Epithelial cell of proximal tubule (primary cell): ENCODE data around the gene MMP23B. TPM values are rescaled to one million over a fixed set of nuclear protein-coding genes. Genes with fewer than 3 reads are reported as not detected.
A peak's percentile ranks its signal among the peaks of the same experiment; 100 is the strongest.
"Not testable (repeated sequence)": the region's sequence is repeated elsewhere in the genome, so short reads cannot be mapped to it uniquely, and the experiment has no call there.

Experiments used
- DNase-seq: peaks from one replicate; pipeline ENCODE4 v3.0.0-alpha.2; 2011; ENCODE audit warnings: low read depth
- H3K4me3 ChIP-seq: 2 replicates; pipeline ENCODE4 v1.5.1; 2011; ENCODE audit warnings: low read depth, mild to moderate bottlenecking, low read length
- total RNA-seq: library from RNA; depleted of rRNA; stranded (reverse); fragments of >200 nt; gene quantifications from 2 replicates; pipeline ENCODE4 v1.2.3, GENCODE V29; 2015
- TF ChIP-seq, protein P1 (sequence below): conservative IDR thresholded peaks from 2 replicates; pipeline ENCODE4 v1.5.1; 2012; ENCODE audit warnings: low read depth, mild to moderate bottlenecking, low read length

The MMP23B gene
- total RNA-seq, 1 donor from 2014 or later: 15.0 TPM

DNA sequence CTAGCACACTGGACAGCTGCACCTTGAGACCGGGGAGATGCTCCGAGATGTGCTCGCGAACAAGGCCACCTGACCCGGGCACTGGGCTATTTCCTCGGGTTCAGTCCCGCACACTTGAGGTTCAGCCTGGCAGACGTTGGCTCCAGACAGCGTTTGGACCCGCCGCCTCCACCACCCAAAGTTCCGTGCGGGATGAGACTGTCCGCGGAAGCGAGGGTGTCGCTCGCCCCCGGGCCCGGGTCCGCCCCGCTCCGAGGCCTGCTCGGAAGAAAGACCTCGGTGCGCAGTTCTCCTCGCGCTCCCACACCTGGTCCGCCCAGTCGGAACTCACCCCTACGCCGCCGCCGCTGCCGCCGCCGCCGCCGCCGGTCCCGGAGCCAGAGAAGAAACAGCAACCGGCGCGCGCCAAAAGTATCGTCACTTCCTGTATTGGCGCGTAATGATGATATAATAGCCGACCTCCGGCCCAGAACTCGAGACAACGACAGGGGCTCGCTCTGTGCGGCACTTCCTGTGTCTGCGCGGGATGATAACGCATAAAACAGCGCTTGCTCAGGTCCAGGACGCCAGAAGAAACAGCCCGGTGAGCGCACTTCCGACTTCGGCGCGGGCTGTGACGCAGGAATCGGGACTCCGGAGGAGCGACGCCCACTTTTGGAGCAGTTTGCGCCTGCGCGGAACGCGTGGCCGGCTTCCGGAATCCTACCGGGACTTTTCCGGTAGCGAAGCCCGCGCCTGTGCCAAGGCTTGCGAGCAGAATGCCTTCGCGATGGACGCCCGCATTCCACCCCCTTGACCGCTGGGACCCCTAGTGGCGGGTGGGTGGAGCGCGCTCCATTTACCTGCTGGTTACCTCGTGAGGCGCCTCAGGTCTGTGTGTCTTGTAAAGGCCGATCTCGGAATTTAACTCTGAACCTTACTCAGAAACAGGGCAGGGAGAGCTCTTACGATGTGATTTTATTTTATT is 26.9 kb downstream of the MMP23B start, which contains the start of gene CDK11B:
Gene CDK11B (minus strand): TSS at position 422 of the 967 bp plus-strand sequence. CDS start 1,519 bp downstream, outside the sequence.
- TF ChIP-seq, protein P1, sequence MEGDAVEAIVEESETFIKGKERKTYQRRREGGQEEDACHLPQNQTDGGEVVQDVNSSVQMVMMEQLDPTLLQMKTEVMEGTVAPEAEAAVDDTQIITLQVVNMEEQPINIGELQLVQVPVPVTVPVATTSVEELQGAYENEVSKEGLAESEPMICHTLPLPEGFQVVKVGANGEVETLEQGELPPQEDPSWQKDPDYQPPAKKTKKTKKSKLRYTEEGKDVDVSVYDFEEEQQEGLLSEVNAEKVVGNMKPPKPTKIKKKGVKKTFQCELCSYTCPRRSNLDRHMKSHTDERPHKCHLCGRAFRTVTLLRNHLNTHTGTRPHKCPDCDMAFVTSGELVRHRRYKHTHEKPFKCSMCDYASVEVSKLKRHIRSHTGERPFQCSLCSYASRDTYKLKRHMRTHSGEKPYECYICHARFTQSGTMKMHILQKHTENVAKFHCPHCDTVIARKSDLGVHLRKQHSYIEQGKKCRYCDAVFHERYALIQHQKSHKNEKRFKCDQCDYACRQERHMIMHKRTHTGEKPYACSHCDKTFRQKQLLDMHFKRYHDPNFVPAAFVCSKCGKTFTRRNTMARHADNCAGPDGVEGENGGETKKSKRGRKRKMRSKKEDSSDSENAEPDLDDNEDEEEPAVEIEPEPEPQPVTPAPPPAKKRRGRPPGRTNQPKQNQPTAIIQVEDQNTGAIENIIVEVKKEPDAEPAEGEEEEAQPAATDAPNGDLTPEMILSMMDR: peak; percentile 23
- DNase-seq: peak; percentile 70
- peak within 1 kb of the TSS; percentile 61 for H3K4me3 ChIP-seq

DNA sequence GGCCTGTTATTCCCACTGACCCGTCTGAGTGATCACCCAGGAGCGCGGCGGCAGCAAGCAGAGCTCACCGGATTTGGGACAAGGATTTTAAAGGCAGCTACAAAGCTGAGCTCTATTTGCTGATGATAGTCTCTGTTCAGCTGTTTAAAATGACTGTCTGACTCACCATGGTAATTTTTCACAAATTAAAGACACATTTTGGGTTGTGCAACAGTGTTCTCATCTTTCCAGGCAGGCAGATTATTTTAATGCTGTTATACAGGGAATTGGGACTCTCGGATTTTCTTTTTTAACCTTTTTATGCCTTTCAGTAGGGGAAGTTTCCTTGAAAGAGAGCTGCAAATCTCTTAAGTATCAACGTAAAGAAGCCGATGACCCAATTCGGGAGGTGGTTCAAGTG is 30.4 kb downstream of the MMP23B start:
- not testable (repeated sequence) for H3K4me3 ChIP-seq, DNase-seq

DNA sequence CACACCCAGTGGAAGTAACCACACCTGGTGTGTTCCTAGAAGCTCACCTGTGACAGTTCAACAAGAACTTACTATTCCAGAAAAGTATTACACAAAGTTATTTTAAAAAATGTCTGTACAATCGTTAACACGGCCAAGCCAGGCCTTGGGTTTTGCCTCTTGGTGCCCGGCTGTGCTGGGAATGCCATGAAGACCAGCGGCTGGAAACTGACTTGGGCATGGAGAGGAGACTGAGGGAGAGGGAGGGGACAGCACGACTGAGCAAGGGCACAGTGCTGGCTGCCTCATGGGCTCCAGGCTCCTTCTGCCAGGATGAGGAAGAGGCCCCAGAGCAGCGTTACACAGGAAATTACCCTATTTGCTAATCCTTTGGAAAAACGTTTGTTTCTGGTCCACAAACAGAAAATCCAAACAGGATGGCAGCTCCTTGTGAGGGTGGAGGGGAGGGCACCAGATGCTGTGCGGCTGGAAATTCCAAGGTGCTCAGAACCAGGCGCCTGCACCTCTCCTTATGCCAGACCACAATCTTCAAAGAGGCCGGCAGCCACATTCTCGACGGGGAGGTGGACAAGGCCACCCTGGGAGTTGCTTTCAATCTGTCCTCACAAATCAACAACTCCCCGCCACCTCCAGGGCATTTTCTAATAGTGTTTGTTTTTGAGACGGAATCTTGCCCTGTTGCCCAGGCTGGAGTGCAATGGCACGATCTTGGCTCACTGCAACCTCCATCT is 31.0 kb downstream of the MMP23B start:
- not testable (repeated sequence) for DNase-seq, H3K4me3 ChIP-seq

DNA sequence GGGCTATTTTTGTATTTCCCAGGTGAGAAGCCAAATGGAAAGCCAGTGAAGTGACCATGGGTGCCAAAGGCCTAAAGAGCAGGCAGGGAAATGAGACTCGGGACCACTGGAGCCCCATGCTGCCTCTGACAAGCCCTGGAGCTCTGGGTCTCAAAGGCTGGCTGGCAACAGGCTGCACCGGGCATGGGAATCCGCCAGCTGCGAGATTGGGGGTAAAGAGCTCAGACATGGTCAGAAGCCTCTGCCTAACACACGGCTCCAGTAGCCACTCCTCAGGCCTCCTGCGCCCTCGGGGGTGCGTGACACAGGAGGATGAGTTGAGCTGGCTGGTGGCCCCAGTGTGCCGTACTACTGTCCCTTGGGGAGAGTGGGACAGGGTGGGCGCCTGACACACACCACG is 32.3 kb downstream of the MMP23B start:
- DNase-seq, H3K4me3 ChIP-seq: not testable (repeated sequence)

DNA sequence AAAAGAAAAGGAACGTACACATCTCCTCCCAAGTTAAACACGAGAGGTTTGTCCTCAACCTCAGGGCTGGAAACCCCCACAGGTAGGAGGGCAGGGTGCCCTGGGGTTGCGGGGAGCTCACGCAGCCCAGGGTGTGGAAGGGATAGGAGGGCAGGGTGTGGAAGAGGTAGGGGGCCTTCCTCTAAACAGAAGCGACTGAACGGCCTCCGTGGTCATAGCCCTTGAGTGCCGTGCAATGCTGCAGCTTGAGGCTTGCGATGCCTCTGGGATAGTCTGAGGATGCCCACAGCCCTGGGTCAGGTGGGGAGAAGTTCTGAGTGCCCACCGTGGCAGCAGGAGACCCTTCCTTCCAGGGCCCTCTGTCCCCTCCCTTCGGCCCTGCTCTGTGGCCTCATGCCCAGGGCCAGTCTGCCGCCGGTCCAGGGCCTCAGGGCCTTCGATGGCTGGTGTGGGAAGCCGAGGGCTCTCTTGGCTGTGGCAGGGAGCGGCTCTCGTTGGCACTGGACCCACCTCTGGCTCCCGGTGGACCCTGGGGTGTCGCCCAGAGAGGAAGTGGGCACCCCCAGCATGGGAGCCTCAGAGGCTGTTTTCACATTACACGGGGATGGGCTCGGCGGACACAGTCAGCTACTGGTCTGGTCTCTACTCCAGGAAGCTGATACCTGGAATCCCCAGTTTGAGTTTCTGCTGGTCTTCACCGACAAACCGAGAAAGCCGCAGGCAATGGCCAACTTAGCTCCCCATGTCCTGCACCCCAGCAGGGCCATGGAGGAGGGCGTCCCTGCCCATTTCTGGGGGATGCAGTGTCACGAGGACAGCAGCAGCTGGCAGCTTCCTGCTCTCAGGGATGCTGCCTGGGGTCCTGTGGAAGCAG is 33.2 kb downstream of the MMP23B start:
- DNase-seq: no peak
- TF ChIP-seq, protein P1: no peak
- no peak overlapping the region for H3K4me3 ChIP-seq

DNA sequence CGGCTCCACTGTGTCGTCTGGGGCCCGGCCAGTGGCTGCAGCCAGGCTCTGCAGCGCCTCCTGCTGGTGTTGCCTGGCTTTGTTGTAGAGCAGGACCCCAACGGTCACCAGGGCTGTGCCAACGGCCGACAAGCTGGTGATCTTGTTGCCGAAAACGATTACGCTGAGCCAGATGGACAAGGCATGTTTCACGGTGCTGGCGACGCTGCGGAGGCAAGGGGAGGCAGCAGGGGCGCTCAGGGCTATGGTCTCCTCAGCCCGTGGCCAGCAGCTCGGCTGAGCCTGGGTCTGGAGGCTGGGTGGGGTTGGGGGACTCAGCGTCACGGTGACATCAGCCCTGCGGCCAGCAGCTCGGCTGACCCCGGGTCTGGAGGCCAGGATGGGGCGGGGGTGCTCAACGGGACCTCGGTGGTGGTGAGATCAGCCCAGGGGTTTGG is 33.9 kb downstream of the MMP23B start:
- DNase-seq: no peak
- H3K4me3 ChIP-seq: no peak overlapping the region
- TF ChIP-seq, protein P1: peak; percentile 53

DNA sequence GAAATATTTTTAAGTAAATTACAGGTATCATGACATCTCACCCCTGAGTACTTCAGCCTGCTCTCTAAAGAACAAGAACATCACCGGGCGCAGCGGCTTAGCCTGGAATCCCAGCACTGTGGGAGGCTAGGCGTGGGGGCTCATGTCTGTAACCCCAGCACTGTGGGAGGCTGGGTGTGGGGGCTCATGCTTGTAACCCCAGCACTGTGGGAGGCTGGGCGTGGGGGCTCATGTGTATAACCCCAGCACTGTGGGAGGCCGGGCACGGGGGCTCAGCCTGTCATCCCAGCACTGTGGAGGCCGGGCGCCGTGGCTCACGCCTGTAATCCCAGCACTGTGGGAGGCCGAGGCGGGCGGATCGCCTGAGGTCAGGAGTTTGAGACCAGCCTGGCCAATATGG is 34.6 kb downstream of the MMP23B start:
- TF ChIP-seq, protein P1: no peak
- H3K4me3 ChIP-seq: no peak overlapping the region
- no peak for DNase-seq
